SK-N-SH (cell line): ENCODE measurements around the gene GIMAP4. TPM values are rescaled to one million over a fixed set of nuclear protein-coding genes. Genes with fewer than 3 reads are reported as not detected.

Experiments
- CTCF ChIA-PET: fragments of 300-600, 350-600 bp; formaldehyde crosslinking; extraction: SDS; loops from one replicate; lab custom pipeline; 2021; lab: Yijun Ruan, JAX
- POLR2A ChIA-PET: fragments of 350-600 bp; sonication (Branson Sonifier 250); formaldehyde crosslinking; extraction: SDS; loops from one replicate; lab custom pipeline; 2020; ENCODE audit warnings: antibody characterized with exemption, inconsistent platforms; lab: Yijun Ruan, JAX
- DNase-seq: peaks from one replicate; pipeline ENCODE4 v3.0.0; 2012
- H2AFZ ChIP-seq: fragments of 200-600 bp; sonication (generic); 2 replicates; pipeline ENCODE4 v1.8.1; 2016; ENCODE audit warnings: antibody characterized with exemption, mild to moderate bottlenecking, low read depth
- H3F3A ChIP-seq: fragments of 200-600 bp; sonication (generic); replicated peaks from 2 replicates; pipeline ENCODE3; 2016; ENCODE audit warnings: antibody characterized with exemption, mild to moderate bottlenecking; ENCODE audit not compliant: insufficient read depth
- H3K27ac ChIP-seq, 2 experiments: fragments of 200-500 bp in 1 of 2; fragments of 200-600 bp in 1 of 2; sonication (Bioruptor generic) in 1 of 2; sonication (generic), shearing (Covaris generic) in 1 of 2; 2 replicates each; pipeline versions ENCODE4 v1.5.1 to v1.6.1; 2014 to 2016; ENCODE audit warnings: low read depth in 2 of 2, inconsistent platforms in 1 of 2, low read length in 1 of 2, mild to moderate bottlenecking in 1 of 2, mixed read lengths in 1 of 2
- H3K27me3 ChIP-seq: fragments of 200-600 bp; sonication (generic), shearing (Covaris generic); 2 replicates; pipeline ENCODE4 v1.6.1; 2016; ENCODE audit warnings: mixed run types; ENCODE audit not compliant: insufficient read depth
- H3K36me3 ChIP-seq, 2 experiments: fragments of 200-500 bp in 1 of 2; fragments of 200-600 bp in 1 of 2; sonication (Bioruptor generic) in 1 of 2; sonication (generic) in 1 of 2; replicated peaks in 1 of 2; 2 replicates each; pipeline versions ENCODE3 to v1.5.1; 2014 to 2016; ENCODE audit warnings: low read length in 1 of 2, mild to moderate bottlenecking in 1 of 2; ENCODE audit not compliant: insufficient read depth in 2 of 2, control insufficient read depth in 1 of 2
- H3K4me1 ChIP-seq, 2 experiments: fragments of 200-500 bp in 1 of 2; fragments of 200-600 bp in 1 of 2; sonication (Bioruptor generic) in 1 of 2; sonication (generic), shearing (Covaris generic) in 1 of 2; 2 replicates each; pipeline versions ENCODE4 v1.5.1 to v1.6.1; 2014 to 2016; ENCODE audit warnings: low read depth in 1 of 2, low read length in 1 of 2, mixed run types in 1 of 2; ENCODE audit not compliant: insufficient read depth in 2 of 2, control insufficient read depth in 1 of 2
- H3K4me2 ChIP-seq: fragments of 200-600 bp; sonication (generic), shearing (Covaris generic); 2 replicates; pipeline ENCODE4 v1.6.1; 2017; ENCODE audit warnings: mixed run types
- H3K4me3 ChIP-seq, 2 experiments: fragments of 200-500 bp in 1 of 2; fragments of 200-600 bp in 1 of 2; sonication (Bioruptor generic) in 1 of 2; sonication (generic), shearing (Covaris generic) in 1 of 2; 2 replicates each; pipeline versions ENCODE4 v1.5.1 to v1.8.1; 2014 to 2016; ENCODE audit warnings: low read depth in 2 of 2, inconsistent platforms in 1 of 2, low read length in 1 of 2, mild to moderate bottlenecking in 1 of 2, mixed read lengths in 1 of 2, moderate library complexity in 1 of 2
- H3K79me2 ChIP-seq: fragments of 200-600 bp; sonication (generic); 2 replicates; pipeline ENCODE4 v1.8.1; 2017; ENCODE audit warnings: mild to moderate bottlenecking; ENCODE audit not compliant: insufficient read depth
- H3K9ac ChIP-seq: fragments of 200-600 bp; sonication (generic); 2 replicates; pipeline ENCODE4 v1.6.1; 2017; ENCODE audit warnings: mixed run types
- H3K9me2 ChIP-seq: fragments of 200-600 bp; sonication (generic); 2 replicates; pipeline ENCODE4 v1.6.1; 2017; ENCODE audit warnings: mixed run types
- H3K9me3 ChIP-seq: fragments of 200-600 bp; sonication (generic); 2 replicates; pipeline ENCODE4 v1.6.1; 2017; ENCODE audit warnings: mixed run types, mild to moderate bottlenecking, moderate library complexity
- H4K20me1 ChIP-seq: fragments of 200-600 bp; sonication (generic); 2 replicates; pipeline ENCODE4 v1.6.1; 2017; ENCODE audit warnings: mild to moderate bottlenecking, mixed run types; ENCODE audit not compliant: insufficient read depth
- FOSL2 ChIP-seq: IDR thresholded peaks from 2 replicates; pipeline ENCODE4 v1.4.0; 2012; ENCODE audit warnings: low read depth, mild to moderate bottlenecking, moderate library complexity, borderline replicate concordance
- GABPA ChIP-seq: IDR thresholded peaks from 2 replicates; pipeline ENCODE4 v1.4.0; 2012; ENCODE audit warnings: low read depth, mild to moderate bottlenecking
- NRF1 ChIP-seq: IDR thresholded peaks from 2 replicates; pipeline ENCODE4 v1.6.1; 2012; ENCODE audit warnings: low read depth, mild to moderate bottlenecking, low read length
- RAD21 ChIP-seq: IDR thresholded peaks from 2 replicates; pipeline ENCODE4 v1.6.1; 2012; ENCODE audit warnings: mild to moderate bottlenecking, low read length
- RXRA ChIP-seq: IDR thresholded peaks from 2 replicates; pipeline ENCODE4 v1.4.0; 2012; ENCODE audit warnings: low read depth, mild to moderate bottlenecking, borderline replicate concordance
- SIN3A ChIP-seq: IDR thresholded peaks from 2 replicates; pipeline ENCODE4 v1.6.1; 2012; ENCODE audit warnings: low read depth, mild to moderate bottlenecking, low read length, moderate library complexity, borderline replicate concordance
- ZBTB33 ChIP-seq: IDR thresholded peaks from 2 replicates; pipeline ENCODE4 v1.4.0; 2012; ENCODE audit warnings: low read depth, borderline replicate concordance
- WGBS: methylation state at CpG from one replicate; pipeline ENCODE4 v1.1.6; 2017; ENCODE audit warnings: low lambda C conversion rate; 5-methylcytosine and 5-hydroxymethylcytosine counted together
- polyA plus RNA-seq, 3 experiments: library from polyadenylated mRNA; depleted of rRNA; stranded (reverse); fragments of >200 nt; gene quantifications; 2 replicates each; pipeline ENCODE4 v1.2.3, GENCODE V29; 2012

Gene GIMAP4
- polyA plus RNA-seq, 1 of the 3 experiments (the other 2 are of a cell fraction), result not detected

DNA sequence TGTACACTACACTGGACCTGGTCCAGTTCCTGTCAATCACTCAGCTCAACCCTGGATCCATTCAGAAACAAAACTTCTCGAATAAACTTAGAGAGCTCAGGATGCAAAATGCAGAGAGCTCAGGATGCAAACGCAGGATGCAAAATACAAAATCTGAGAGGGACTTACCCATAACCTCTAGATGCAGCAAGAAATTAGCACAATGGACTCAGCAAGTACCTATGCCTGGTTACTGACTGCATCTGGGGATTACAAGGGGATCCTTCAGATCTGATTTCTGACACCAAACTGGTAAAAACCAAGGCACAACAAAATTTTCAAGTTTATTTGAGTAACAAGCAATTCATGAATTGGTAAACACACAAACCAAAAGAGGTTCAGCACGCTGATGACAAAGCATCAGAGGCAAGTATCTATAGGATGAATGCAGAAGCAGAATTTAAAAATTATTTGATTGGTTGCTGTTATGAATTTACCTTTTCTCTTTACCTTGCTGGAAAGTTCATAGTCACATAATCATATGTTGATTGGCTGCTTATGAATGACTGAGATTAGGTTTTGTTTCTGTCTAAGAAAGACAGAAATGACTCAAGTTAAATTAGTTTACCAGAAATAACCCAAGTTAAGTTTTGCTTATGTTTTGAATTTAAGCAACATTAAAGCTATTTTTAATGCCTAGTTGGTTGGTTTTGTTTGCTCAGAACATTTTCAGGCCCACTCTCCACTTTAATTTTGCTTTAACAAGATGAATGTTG, 53.6 kb downstream of the GIMAP4 start:
- Histone ChIP-seq H3K4me2 (no peak overlapping the region), H3K27me3 (0 out of 2 replicates have a peak, but pooled peaks cover 11% of the 10 kb centered on the region), H3K79me2 (no peaks in the 10 kb centered on the region), H3K4me1 (no peaks in the 10 kb centered on the region), H3K36me3 (no peaks in the 10 kb centered on the region), H2AFZ (no peak overlapping the region), H3F3A (no peaks in the 10 kb centered on the region), H3K9me2 (no peaks in the 10 kb centered on the region), H3K9ac (no peak overlapping the region), H4K20me1 (no peaks in the 10 kb centered on the region), H3K4me3 (no peak overlapping the region), H3K9me3 (no peaks in the 10 kb centered on the region), H3K27ac (no peak overlapping the region)
- TF ChIP-seq RXRA, result no peak
- WGBS, result under 1% methylated on average over 3 of the region's 3 CpGs
- no peak for DNase-seq
- CTCF ChIA-PET, result interaction anchor here (0.5 to 1.5 kb wide), 2 partner anchors 133 to 990 kb away, joined by 3 to 5 read pairs; no protein-coding TSS in a partner anchor
- POLR2A ChIA-PET, result no interaction called here

- Histone ChIP-seq H3K4me2 (no peak overlapping the region), H2AFZ (no peak overlapping the region), H3K4me1 (no peaks in the 10 kb centered on the region), H3F3A (no peaks in the 10 kb centered on the region), H3K9me2 (no peaks in the 10 kb centered on the region), H3K9me3 (no peaks in the 10 kb centered on the region), H3K4me3 (no peak overlapping the region), H3K79me2 (no peaks in the 10 kb centered on the region), H3K27me3 (0 out of 2 replicates have a peak, but pooled peaks cover 11% of the 10 kb centered on the region), H3K9ac (no peak overlapping the region), H4K20me1 (no peaks in the 10 kb centered on the region), H3K36me3 (no peaks in the 10 kb centered on the region), H3K27ac (no peak overlapping the region)
- POLR2A ChIA-PET, result no interaction called here
- no peak for TF ChIP-seq RAD21
- TF ChIP-seq FOSL2, result no peak
- TF ChIP-seq ZBTB33, result no peak
- TF ChIP-seq NRF1, result no peak
- TF ChIP-seq GABPA, result no peak
- no peak for TF ChIP-seq SIN3A
- no peak for DNase-seq
- CTCF ChIA-PET, result interaction anchor here (0.5 to 1.5 kb wide), 2 partner anchors 133 to 991 kb away, joined by 3 to 5 read pairs; no protein-coding TSS in a partner anchor
- WGBS, result 6% methylated on average over 1 of the region's 1 CpG
Observed at GRCh38 chr7:150621376-150621775, 54.2 kb downstream of the GIMAP4 start.

Other genes with a start within 250 kb of the GIMAP4 start
- 0.93 and 0.99 TPM in 2 replicates for gene LRRC61, start 244.0 kb upstream of the GIMAP4 start, polyA plus RNA-seq (2012; rRNA removed)
- gene ACTR3C, start 243.8 kb upstream of the GIMAP4 start, polyA plus RNA-seq (2012; rRNA removed), result 0.16 and 0.35 TPM in 2 replicates
- gene RARRES2, start 225.8 kb upstream of the GIMAP4 start, polyA plus RNA-seq (2012; rRNA removed), result 0.26 and 0.43 TPM in 2 replicates
- 87.5 and 91.6 TPM in 2 replicates for gene REPIN1, start 198.6 kb upstream of the GIMAP4 start, polyA plus RNA-seq (2012; rRNA removed)
- gene ZNF775, start 188.1 kb upstream of the GIMAP4 start, polyA plus RNA-seq (2012; rRNA removed), result 4.6 and 5.0 TPM in 2 replicates
- gene GIMAP8, start 116.8 kb upstream of the GIMAP4 start, polyA plus RNA-seq (2012; rRNA removed), result not detected in 2 replicates
- not detected in 2 replicates for gene GIMAP7, start 52.5 kb upstream of the GIMAP4 start, polyA plus RNA-seq (2012; rRNA removed)
- 0.03 and 0.05 TPM in 2 replicates for gene GIMAP6, start 65.0 kb downstream of the GIMAP4 start, polyA plus RNA-seq (2012; rRNA removed)
- 4.1 and 5.7 TPM in 2 replicates for gene GIMAP2, start 118.3 kb downstream of the GIMAP4 start, polyA plus RNA-seq (2012; rRNA removed)
- gene GIMAP1, start 149.2 kb downstream of the GIMAP4 start, polyA plus RNA-seq (2012; rRNA removed), result not detected in 2 replicates
- not detected in 2 replicates for gene GIMAP5, start 170.0 kb downstream of the GIMAP4 start, polyA plus RNA-seq (2012; rRNA removed)
- gene TMEM176B, start 233.0 kb downstream of the GIMAP4 start, polyA plus RNA-seq (2012; rRNA removed), result 0.15 TPM in 1 of 2 replicates, not detected in the other
- not detected in 2 replicates for gene TMEM176A, start 233.4 kb downstream of the GIMAP4 start, polyA plus RNA-seq (2012; rRNA removed)